GM19238 (cell line): ENCODE data around the gene CLIC5.

Source experiments
- DNase-seq: peaks from one replicate; pipeline ENCODE4 v3.0.0; 2011; ENCODE audit warnings: low spot score; ENCODE audit not compliant: insufficient read length

Gene CLIC5

DNA sequence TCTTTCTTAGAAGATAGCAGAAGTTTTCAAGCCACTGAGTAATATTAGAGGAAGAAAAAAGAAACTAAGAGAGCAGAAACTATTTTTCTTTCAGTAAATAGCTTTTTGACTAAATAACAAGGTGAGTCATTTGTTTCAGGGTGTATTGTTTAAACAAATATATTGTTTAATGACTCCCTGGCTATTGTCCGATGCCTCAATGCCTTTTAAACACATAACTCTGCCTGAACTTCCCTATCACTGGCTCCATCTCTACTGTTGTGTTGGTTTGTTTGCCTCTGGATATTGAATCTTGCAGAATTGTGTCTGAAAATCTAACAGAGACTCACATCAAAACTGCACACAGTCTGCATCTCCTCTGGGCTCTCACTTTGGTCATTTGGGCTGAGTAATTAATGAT, 19.6 kb upstream of the CLIC5 start:
- no peak for DNase-seq

DNA sequence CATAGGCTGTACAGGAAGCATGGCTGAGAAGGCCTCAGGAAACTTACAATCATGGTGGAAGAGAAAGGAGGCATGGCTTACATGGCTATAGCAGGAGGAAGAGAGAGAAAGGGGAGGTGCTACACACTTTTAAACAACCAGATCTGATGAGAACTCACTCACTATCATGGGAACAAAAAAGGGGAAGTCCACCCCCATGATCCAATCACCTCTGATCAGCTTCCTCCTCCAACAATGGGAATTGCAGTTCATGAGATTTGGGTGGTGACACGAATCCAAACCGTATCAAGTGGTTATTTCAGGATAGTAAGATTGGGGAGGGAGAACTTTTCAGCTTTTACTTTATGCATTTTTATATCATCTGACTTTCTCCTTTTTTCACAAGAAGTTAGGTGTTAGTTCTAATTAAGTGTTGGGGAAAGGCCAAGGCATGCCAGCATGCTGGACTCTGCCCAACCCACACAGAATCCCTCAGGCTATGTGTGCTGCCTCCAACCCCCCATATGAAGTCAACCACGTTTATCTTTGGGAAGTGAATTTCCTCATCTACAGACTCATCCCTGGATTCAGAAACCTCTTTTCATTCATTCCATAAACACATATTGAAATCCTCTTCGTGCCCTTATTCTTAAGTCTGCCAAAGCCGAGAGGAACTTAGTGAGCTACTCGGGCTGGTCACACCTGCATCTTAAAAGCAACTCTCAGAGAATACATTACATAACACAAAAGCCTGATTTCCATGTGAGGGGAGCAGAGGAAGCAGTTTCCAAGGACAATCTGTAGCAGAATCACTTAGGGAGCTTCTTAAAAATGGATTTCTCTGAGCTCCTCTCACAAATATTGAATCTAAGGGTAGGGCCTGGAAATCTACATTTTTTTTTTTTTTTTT, 16.7 kb upstream of the CLIC5 start:
- DNase-seq, result no peak

DNA sequence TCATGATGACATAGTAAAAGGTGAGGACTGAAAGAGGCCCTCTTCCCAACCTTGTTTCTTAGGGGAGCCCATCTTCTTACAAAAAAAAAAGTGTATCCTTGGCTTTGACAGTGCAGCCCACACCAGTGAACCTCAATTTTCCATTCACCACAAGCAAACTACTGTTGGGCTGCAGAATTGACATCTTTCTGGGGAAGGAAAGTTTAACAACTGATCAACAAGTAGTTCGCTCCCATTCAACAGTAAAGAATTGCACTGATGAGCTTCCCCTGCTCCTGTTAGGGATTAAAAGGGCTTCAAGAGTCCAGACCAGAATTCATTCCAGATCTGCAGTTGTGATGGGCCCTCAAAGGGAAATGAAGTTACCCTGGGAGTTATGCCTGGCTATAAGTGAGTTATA, 13.9 kb upstream of the CLIC5 start:
- DNase-seq, result no peak

DNA sequence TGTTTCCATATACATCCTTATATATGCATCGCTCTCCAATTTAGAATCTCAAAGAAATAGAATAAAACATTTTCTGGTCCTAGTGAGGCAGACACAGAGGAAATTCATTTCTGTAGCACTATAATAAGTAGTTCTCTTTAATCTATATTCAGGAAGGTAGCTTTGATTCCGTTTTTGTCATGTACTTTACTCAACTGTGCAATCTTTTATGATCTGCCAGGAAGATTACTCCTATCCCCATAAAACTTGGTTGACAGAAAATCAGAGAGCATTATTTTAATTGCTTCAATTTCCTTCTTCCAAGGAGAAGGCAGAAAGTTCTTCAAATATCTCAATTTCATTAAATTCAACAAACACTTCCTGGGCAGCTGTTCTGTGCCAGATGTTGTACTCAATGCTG, 10.6 kb upstream of the CLIC5 start:
- no peak for DNase-seq

DNA sequence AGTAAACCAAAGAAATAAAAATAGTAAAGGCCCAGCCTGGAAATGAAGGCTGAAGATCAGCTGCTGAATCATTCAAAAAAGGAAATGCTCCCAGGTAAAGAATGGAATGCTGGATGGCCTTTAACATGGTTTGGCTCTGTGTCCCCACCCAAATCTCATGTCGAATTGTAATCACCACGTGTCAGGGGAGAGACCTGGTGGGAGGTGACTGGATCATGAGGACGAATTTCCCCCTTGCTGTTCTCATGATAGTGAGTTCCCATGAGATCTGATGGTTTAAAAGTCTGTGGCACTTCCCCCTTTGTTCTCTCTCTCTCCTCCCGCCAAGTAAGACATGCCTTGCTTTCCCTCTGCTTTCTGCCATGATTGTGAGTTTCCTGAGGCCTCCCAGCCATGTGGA, 9.9 kb upstream of the CLIC5 start:
- no peak for DNase-seq

DNA sequence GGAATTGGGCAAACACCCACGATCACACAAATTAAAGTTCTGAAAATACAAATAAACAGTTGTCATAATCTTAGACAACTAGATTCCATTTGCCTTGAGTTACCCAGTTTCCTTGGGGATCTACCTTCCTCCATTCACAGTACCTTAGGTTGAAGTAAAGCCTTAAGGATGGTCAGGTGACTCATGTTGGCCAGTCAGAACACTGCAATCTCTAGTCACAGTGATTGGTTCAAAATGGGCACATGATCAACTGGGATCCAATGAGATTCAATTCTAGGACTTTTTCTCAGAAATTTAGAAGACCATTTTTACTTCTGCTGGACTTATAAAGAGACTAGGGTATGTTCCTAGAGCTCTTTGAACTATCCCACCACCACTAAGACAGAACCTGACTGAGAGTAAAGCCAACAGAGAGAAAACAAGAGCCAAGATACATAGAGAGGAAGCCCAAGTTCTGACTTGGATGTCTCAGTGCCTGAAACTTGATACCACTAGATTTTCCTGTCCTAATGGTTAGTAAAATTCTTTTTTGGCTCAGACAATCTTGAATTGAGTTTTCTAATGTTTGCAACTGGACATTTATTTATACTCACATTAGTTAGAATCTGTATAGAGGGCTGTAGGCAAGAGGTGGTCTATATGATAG, 8.6 kb upstream of the CLIC5 start:
- no peak for DNase-seq

DNA sequence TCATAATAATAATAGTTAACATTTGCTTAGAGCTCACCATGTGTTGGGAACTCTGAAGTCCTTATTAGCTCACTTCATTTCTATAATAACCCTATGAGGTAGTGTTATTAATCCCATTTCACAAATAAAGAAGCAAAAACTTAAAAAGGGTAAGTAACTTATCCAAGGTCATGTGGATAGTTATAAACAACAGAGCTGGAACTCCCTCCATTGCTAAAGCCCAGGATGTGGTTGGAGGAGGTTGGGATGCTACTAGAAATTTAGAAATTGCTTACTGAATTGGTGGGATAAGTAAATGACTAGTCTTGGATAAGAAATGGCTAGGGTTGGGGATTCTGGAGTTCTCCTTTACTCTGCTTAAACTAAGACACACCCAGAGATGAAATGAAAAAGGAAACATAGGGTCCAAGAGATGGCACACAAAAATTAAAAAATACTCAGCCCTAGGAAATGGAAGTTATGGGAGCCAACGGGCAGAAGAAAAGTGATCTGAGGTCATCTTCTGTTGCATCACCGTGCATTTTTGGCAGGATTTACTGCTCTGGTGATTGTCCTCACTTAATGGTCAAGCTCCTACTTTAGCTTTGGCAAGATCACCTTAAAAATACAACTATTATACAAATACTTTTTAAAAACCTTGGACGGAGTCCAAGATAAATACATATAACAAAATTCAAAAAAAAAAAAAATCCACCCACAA, 7.7 kb upstream of the CLIC5 start:
- DNase-seq, result no peak

DNA sequence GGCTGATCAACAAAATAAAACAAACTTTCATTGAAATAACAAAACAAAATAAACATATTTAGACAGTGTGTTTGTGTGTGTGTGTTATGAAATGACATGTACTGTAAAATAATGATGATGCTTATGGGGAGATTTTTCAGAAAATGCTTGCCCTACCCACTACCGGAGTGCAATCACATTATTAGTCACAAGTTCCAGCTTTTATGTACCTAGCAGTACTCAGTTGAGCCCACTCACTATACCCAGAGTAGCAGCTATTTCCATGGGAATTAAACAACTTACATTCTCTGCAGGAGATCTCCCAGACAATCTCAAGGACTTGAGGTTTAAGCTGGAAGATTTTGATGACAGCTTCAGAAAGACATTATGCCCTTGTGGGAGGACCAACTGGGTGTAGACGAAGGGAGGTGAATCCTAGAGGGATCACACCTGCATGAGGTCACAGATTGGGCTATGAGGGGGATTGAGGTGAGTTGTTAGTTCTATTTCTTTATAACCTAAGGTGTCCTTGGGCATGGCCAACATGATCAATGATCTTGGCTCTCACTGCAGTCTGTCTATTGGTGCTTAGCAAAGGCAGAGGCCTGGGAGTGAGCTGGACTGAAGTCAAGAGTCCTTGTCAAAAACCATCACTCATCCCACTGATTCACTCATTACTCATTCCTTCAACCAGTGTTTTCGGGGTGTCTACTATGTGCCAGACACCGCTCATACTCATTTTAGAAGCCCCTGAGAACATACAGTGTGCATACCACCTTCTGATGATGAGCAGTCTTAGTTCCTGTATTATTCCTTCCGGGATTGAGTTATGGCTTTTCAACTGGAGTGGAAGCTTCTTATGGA, 6.7 kb upstream of the CLIC5 start:
- no peak for DNase-seq

DNA sequence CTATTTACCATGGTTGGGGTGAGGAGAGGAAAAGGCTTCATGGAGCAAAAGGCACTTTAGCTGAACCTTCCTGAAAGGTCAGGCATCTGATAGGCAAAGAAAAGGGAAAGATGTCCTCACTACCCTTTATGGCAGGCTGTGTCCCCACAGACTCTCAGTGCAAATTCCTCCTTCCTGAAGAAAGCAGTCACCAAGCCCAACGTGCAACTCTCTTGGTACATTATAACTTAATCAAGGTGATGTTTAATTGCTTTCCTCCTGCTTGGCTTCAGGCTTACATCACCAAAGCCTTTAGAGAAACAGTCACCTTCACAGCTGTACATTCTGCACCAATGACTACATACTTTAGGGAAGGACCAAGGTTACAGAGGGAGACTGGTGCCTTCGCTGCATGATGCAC, 2.1 kb upstream of the CLIC5 start:
- DNase-seq, result no peak

DNA sequence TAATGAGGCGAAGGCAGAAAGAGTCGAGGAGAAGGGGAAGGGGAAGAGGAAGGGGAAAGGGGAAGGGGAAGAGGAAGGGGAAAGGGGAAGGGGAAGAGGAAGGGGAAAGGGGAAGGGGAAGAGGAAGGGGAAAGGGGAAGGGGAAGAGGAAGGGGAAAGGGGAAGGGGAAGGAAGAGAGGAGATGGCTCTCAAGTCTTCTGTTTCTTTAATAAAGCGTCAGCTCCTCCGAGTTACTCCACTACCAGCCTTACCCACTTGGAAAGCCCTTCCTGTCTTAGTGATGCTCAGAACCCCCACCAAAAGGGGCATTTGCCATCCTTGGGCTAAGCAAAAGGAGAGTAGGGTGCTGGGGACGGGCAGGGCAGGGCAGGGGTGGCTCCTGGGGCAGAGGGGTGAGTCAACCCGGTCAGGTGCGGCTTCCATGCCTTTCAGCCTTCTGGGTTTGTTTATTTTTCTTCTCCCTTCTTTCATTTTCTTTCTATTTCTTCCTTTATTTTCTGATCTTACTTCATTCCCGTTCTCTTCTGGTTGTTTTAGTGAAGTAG, 476 bp upstream of the CLIC5 start:
- no peak for DNase-seq

DNA sequence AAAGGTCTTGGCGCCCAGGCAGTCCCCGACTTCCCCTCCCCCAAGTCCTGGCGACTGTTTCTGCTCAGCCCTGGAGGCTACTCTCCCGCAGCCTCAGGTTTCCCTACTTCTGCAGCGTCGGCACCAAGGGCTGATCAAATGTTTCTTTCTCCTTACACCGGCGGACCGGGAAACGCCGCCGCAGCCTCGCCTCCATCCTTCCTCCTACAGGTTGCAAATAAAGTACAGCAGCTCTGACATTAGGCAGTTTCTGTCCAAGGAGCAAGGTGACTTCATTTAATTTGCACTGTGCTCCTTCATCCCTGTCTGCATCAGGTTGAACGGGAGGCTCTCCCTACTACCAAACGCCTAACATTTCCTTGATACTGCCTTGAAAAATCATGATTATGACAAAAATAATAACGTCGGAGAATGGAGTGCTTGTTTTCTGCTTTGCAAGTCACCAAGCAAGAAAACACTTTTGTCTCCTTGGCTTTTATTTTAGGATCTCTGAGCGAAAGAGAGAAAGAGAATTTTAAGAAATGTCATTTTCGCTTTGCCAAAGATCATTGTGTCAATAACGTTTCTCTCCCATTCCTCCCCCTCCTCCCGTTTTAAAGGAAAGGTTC, 1.0 kb downstream of the CLIC5 start:
- no peak for DNase-seq

DNA sequence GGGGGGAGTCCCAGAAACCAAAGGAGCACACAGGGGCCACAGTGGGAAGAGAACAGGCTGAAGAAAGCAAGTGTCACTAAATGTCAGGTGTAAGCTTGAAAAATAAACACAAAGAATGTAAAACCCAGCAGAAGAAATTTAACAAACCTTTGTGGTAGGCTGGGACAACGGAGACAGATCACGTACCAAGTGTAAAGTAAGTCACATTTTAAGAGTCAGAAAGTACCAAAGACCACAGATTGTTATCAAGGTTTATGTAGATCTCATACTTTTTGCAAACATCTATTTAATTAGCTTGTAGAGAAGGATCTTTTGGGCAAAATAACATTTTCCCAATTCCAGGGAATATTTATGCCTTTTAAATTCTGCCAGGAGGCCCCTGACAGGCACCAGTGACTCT, 1.6 kb downstream of the CLIC5 start:
- no peak for DNase-seq

DNA sequence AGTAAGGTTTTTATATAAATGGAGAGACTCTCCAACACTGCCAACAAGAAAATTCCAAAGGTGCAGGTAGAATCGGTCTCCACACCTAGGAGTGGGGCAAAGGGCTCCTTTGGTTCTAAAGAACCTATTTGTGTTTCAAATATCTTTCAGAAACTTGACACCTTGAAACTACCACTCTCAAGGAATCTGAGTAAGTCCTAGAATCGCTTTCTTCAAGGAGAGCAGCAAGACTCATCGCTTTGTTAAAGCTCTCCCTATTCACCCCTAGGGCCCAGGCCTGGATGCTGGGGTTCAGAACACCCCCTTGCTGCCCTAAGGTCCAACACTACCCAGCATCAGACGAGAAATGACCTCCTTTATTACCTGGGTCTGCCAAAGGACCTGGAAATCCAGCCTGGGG, 2.0 kb downstream of the CLIC5 start:
- no peak for DNase-seq

DNA sequence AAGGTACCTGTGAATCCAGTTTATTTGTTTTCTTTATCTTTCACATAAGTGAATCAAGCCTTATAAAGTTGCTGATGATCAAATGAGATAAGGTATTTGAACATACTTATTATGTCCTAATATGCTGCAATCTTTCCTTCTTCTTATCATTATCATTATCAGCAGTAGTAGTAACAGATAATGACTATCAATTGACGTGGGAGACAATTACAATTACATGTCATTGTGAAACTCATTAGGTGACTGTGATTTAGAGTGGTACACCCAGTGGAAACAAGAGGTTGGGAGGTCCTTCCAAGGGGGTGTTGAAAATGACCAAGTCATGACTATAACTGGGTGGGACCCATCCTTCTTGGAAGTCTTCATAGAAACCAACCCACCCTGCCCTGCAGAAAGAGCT, 2.8 kb downstream of the CLIC5 start:
- no peak for DNase-seq

DNA sequence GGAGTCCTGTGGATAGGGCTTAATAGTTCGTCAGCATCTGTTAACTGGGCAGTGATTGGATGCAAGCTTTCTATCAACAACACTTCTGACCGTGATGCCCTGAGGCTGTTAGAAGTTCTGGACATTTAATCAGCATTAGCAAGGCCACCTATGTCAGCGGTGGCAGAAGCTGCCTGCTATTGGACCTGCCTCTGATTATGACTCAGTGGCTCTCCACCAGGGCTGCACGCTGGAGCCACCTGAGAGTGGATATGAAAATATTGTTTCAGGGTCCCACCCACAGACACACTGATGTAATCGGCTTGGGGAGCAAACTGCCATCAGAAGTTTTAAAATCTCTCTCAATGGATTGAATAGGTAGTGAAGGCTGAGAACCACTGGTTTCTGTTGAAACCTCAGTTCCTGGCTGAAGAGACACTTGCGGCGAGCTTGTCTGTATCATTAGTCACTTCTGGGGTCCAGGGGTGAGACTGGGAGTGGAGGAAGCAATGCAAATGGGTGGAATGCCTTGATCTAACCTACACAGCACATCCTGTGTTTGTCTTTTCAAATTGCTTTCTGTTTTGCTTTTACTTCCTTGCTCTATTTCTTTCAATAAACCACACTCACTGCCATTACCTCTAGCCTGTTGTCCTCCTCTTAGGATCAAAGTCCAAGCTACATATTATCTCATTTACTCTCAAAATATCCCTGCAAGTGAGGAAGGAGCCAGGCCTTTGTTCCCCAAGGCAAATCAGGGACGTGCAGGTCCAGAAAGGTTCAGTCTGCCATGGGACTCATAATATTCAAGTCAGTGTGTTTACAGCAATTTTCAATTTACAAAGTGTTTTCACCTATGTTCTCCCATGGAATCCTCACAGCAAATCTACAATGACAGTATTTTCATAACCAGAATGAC, 4.2 kb downstream of the CLIC5 start:
- DNase-seq, result peak; percentile 74

DNA sequence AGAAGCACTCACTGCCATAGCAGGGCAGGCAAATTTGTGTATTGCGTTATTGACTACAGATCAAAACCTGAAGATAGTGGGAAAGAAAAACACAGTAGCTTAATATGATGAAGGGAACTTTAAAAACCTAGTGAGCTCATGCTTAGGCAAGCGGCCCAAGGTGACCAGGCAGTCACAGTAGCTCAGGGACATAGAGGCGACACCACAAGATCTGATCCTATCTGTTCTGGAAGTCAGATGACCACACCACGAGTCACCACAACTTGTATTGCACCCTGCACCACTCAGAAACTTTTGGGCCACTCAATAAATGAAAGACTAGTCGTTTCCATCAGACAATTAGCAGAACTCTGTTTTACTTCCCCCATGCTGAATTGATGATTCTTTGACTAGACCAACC, 4.9 kb downstream of the CLIC5 start:
- DNase-seq, result no peak

DNA sequence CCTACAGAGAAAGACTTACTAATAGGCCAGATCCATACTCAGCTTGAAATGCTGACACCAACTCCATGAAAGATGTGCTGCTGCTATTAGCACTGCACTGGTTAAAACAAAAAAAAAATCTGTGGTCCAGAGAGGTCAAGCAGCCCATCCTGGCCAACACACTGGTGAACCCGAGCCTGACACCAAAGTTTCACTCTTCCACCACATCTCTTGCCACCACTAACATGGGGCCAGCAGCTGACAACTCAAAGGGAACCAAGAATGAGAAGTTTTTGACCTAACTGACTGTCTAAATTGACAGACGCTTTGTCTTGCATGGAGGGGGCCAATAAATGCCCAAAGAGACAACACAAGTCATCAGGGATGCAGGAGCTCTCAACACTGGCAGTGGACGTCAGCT, 5.4 kb downstream of the CLIC5 start:
- DNase-seq, result no peak

DNA sequence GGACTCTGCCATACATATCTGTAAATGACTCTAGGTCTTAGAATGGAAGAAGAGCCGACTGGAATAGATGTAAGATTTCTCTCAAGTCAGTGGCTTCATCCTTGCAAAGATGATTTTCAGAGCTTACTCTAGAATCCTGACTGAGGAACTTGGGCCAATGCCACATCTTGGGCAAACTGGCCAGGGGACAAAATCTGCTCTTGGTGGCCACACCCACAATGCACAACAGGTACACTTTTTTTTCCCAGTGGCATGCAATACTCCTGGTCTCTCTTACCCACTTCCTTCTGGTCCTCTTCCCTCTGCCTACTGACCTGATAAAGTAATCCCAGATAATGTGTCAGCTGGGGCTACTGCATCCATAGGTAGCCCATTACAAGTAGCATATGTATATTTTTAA, 13.4 kb downstream of the CLIC5 start:
- no peak for DNase-seq

DNA sequence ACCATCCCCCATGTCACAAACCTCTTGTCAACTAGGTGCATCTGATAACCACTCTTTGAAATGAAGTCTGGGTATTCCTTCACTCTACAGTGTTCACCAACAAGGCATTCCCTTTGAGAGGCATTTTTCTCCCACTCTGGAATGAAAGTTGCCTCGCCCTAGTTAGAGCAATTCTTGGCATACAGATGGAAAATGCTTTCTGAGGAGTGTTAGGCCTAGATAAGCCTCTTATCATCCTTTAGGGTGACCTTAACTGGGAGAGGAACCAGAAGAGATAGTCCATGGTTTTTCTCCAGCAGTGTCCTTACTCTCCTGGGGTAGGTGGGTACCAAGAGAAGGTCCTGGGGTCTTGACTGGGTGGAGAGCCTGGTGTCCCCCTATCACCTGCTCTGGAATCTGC, 14.8 kb downstream of the CLIC5 start:
- no peak for DNase-seq

DNA sequence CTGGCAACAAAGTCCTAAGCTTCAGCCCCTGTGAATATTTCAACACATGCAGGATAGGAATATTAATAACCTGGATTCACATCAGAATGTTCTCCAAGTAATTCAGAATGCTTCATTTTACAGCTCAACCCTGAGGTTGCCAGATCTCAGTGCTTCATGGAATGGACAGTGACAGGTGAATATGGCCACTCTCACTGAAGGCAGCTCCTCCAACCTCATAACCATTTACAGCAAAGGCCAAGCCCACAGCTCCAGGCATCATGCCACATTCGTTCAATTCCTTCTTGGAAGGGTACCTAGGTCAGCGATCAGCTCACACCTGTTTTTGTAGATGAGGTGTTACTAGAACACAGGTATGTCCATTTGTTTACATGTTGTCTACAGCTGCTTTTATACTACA, 17.1 kb downstream of the CLIC5 start:
- DNase-seq, result no peak
